ENCODE data around the gene PLOD1.

The PLOD1 gene

DNA sequence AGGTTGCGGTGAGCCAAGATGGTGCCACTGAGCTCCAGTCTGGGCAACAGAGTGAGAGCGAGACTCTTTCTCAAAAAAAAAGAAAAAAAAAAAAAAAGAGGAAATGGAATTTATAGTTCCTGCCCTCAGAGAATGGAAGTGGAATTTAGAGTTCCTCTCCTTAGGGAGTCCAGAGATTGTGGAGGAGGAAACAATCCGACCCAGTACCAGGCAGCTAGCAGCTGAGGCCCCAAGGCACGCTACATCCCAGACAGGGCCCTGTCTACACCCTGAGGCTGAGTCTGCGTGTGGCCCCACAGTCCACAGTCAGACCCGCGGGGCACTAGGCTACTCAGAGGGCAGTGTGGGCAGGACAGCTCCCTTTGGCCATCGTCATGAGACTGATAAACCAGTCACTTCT is 43.8 kb downstream of the PLOD1 start:
- DNase-seq (ENCODE audit: low read depth in 2 of 2): no peak

DNA sequence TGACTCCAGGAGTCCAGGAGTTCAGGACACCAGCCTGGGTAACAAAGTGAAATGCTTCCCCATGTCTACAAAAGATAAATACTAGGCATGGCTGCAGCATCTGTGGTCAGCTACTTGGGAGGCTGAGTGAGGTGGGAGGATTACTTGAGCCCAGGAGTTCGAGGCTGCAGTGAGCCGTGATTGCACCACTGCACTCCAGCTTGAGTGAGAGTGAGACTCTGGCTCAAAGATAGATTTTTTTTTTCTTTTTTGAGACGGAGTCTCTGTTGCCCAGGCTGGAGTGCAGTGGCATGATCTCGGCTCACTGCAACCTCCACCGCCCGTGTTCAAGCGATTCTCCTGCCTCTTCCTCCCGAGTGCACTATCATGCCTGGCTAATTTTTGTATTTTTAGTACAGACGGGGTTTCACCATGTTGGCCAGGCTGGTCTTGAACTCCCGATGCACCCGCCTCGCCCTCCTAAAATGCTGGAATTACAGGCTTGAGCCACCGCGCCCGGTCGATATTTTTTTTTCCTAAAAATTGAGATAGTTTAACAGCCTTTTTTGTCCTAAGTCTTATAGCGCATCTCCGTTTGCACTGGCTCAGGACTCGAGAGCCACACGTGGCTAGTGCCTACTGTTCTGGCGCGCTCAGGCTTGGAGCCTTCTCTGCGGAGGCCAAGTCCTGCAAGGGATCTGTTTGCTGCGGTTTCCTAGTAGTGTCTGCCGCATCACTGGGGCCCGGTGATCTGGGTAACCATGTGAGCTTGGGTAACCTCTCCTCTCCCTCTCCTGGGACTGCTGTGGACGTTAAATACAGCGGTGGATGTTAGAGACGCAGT is 44.7 kb downstream of the PLOD1 start:
- DNase-seq (ENCODE audit: low read depth in 2 of 2): no peak

DNA sequence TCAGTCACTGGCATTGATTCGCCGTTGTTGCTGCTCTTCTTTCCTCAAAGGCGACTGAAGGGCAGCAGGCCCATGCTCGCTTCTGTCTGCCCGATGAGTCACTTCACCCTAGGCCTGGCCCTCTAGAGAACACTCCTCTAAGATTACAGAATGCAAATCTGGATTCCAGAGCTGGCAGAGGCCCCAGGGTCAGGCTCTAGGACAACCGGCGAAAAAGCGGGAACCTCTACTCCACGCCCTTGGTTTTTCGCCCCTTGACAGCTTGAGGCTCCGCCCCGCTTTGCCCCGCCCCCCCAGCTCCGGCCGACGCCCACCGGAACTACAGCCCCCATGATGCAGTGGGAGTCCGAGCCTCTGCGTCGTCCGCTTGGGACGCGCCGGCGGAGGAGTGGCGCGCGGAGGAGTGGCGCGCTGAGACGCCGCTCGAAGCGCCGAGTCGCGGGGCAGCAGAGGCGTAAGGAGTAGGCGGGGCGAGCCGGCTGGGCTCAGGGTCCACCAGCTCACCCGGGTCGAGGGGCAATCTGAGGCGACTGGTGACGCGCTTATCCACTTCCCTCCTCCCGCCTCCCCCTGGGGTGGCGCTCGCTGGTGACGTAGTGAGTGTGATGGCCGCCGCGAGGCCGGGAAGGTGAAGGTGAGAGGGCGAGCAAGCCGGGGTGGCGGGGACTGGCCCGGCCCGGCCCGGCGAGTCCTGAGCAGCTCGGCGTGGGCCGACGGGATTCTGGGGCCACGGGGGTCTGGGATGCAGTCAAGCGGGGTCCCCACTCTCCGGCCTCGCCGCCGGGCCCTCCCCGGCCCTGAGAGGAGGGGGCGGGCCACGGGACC is 45.5 kb downstream of the PLOD1 start, which contains the start of gene MFN2:
Gene MFN2 (plus strand): TSS at position 594 of the 825 bp plus-strand sequence. CDS start 8,725 bp downstream, outside the sequence.
- peak; percentile 87 to 93 for DNase-seq (ENCODE audit: low read depth in 2 of 2)

DNA sequence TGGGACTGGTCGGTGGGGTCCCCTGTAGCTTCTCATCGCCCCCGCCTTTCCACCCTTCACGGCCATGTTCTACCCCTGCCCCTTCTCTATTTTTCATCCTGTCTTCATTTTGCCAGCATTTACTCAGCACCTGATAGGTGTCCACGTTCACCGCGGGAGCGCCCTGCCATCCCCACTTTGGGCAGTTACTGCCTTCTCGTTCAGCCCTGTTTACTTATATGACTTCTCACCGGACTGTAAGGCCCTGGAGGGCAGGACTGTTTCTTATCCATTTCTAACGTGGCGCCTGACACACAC is 46.1 kb downstream of the PLOD1 start:
- DNase-seq (ENCODE audit: low read depth in 2 of 2): no peak

DNA sequence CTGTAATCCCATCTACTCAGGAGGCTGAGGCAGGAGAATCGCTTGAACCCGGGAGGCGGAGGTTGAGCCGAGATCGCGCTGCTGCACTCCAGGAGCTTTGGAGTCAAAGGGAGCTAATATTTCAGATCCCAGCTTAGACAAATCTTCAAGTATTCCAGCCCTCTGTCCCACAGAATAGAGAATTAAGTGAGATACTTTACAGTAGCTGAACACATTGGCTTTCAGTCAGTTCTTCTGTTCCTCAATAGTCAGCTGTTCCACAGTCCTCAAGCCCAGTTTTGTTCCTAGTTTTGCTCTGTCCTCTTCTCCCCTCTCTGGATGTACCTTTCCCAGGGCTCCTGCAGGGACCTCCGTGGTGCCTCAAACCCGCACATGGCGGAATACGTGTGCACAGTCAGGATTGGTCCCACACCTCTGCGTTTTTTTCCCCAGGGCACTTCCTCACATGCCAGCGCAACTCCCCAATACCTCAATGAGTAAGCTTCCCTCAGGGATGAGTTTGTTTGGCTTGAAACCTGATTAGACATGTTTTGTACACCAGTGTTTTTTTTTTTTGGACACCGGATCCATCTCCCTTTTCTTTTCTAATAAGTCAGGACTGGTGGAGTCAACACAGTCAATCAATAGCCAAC is 47.0 kb downstream of the PLOD1 start:
- no peak for DNase-seq (ENCODE audit: low read depth in 2 of 2)

DNA sequence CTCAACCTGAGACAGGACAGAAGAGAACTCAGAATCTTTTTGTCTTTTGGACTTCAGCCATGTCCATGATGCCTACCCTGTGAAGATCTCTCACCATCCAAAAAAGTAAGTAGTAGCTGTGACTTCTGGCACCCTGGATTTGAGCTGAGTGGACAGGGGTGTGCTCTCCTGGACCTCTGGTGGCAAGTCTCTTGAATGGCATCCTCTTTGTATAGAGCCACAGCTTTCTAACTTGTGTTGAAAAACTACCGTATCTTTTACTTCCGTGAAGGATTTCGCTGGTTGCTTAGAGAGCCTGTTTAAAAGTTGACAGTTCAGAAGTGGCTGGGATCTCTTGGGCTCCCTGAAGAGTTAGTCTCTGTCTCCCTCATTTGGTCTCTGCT is 47.5 kb downstream of the PLOD1 start:
- no peak for DNase-seq (ENCODE audit: low read depth in 2 of 2)

DNA sequence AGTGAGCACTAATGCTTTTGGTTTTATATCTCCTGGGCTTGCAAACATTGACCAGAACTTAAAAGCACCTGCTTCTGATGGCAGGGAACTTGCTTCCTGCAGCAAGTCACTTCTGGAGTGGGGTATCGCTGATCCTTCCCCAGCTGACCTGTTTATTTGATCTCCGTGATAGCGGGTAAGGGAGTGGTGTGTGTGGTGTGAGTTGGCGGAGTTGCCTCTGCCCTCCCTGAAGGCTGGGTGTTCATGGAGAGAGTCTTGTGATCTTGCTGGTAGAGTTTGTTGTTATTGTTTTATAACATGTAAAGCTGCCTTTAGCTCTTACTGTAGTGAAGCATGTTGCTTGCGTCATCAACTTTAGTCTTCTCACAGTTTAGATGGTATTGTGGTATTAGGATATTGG is 49.6 kb downstream of the PLOD1 start:
- no peak for DNase-seq (ENCODE audit: low read depth in 2 of 2)

DNA sequence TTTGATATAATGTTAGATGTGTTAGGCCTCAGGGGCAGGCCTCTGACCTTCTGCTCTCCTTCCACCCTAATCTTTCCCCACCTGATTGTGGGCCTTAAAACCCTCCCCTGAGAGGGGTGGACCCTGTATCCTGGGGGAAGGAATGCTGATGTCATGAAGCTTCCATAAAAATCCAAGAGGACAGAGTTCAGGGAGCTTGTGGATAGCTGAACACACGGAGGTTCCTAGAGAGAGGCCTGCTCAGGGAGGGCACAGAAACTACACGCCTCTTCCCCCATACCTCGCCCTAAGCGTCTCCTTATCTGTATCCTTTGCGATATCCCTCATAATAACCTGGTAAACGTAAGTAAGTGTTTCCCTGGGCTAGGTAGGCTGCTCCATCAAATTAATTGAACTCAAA is 50.1 kb downstream of the PLOD1 start:
- no peak for DNase-seq (ENCODE audit: low read depth in 2 of 2)

DNA sequence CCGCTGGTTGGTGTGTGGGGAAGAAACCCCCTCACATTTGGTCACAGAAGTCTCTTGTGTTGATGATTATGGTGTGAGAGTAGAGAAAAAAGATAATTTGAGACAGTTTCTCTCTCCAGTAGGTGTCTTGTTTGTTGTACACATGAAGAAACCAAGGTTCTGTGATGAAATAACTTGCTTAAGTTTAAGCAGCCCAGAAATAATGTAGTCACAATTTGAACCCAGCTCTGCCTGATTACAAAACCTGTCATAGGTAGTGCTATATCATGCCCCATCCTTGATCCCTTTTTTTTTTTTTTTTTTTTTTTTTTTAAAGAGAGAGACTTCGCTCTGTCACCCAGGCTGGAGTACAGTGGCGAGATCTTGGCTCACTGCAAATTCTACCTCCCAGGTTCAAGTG is 50.7 kb downstream of the PLOD1 start:
- no peak for DNase-seq (ENCODE audit: low read depth in 2 of 2)

DNA sequence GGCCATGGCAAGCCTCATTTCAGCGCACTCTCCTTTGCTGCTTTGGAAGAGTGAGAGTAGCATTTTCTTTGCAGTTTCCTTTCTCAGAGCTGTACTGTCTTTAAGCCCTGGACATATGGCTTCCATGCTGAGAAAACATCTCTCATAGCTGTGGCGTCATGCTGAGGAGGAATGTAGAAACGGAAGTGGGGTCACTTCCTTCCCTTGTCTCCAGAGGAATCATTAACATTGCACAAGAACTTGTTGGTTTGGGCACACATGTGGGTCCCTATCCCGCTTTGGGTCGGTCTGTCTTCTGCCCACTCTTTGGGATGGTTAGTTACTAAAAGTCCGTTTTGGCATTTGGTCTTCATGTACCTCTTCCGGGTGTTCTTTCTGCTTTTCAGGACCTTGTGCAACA is 51.3 kb downstream of the PLOD1 start:
- DNase-seq (ENCODE audit: low read depth in 2 of 2): no peak

DNA sequence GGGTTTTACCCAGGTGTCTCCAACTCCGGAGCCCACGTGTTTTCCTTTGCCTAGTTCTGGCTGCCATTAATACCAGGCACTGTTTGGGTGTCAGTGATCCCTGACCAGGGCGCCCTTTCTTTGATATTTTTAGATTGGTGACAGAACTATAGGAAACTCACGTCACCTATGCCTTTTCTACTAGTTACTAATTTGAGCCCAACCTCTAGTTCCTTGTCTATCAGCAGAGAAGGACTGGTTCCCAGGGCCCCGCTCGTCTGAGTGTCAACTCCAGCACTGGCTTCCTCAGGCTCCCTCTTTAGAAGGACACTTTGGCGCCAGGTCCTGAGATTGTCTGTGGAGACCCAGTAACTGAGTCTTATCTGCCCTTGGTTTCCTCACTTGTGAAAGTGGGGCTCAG is 55.2 kb downstream of the PLOD1 start:
- DNase-seq (ENCODE audit: low read depth in 2 of 2): no peak

DNA sequence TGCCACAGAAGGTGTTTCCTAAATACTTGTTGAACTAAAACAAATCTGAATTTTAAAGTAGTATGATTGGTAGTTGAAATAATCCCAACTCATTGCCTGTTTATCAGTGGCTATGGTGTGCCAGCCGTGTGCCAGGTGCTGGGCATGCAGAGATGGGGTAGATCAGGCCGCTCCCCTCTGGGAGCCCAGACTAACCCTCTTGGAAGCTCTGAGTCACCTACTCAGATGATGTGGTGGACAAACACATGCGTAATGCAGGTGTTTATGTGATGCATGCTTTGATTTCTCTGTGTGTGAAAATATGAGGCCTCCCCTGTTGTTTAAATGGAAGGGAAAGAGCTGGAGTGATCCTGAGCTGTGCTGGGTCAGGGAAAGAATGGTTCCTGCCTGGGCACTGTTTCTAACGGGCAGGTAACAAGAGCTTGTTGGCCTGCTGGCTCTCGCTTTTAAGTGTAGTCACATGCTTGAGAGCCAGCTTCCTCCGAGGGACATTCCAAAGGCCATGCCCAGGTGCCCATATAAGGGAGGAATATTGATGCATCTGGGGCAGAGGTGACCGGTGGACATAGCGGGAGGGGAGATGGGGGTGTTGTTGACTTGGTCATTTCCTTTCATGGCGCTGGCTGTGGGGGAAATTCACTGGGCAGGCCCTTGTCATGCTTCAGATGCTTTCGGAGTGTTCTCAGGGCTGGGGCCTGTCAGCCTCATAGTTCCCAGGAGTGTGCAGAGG is 56.0 kb downstream of the PLOD1 start:
- no peak for DNase-seq (ENCODE audit: low read depth in 2 of 2)

DNA sequence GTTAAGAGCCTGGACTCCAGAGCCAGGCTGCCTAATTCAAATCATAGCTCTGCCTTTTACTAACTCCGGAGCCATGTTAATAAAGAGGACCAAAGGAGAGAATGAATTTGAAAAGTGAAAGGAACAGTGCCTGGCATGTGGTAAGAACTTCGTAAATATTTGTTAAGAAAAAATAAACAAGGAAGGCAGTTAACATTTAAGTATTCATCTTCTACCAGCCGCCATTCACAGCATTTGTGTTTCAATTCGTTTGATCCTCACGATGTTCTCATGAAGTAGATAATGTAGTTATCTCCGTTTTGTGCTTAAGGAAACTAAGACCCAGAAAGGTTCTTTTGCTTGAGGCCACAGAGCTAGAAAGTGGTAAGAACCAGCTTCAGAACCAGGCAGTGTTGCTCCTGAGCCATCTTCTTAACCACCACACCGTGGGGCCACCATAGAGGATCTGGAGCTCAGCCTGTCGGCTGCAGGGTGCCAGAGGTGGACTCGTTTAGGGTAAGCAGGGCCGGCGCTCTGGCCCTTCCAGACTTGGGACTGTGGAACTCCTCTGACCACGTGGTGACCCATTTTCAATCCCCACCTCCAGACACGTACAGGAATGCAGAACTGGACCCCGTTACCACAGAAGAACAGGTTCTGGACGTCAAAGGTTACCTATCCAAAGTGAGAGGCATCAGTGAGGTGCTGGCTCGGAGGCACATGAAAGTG is 57.6 kb downstream of the PLOD1 start:
- DNase-seq (ENCODE audit: low read depth in 2 of 2): no peak

DNA sequence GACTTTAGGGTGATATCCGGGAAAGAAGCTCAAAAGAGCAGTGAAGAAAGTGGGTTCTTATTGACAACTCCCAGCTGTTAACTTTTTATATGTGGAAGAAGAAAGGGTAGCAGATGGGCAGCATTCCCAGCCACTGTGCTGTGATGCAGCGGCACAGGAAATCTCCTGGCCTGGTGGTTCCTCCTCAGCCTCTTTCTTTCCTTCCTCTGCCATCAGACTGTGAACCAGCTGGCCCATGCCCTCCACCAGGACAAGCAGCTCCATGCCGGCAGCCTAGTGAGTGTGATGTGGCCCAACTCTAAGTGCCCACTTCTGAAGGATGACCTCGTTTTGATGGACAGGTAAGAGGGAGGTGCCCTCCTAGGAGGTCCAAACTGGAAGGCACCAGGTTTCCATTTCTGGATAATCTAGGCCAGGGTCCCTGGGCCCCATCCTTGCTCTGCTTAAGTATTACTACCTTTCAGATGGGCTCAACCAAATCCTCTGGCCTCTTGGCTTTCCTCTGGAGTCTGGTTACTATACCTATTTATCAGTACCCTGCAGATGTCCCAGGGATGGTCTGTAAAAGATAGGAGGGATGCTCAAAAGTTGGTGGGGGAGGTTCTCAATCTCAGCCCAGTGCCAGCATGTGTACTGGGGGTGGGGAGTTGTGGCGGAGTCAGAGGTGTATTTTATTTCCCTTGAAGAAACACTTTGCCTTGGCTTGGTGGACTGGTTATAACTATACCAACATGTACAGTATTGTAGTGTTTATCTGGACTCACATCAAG is 62.7 kb downstream of the PLOD1 start:
- no peak for DNase-seq (ENCODE audit: low read depth in 2 of 2)

DNA sequence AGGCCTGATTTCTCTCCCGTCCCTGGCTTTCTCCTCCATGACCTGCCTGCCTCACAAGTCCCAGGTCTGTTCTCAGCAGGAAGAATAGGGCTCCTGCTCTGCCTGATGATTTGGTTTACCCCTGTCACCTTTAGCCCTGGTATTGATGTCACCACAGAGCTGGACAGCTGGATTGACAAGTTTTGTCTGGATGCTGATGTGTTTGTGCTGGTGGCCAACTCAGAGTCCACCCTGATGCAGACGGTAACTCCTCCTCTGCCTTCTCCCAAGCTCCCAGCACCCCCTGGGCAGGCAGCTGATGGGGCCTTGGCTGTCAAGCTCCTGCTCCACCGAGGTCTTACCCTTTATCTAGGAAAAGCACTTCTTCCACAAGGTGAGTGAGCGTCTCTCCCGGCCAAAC is 64.1 kb downstream of the PLOD1 start:
- DNase-seq (ENCODE audit: low read depth in 2 of 2): no peak

DNA sequence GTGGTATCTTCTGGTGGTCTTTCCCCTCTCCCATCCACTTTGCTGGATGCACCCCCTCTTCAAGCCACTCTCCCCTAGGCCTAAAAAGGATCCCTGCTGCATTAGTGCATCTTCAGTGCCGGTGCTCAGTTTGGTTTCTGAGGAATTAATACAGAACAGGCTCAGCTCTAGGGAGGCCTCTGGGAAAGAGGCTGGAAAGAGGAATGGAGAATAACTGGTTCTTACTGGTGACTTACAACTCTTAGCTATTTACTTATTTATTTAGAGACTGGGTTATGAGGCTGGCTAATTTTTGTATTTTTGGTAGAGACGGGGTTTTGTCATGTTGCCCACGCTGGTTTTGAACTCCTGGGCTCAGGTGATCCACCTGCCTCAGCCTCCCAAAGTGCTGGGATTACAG is 64.7 kb downstream of the PLOD1 start:
- DNase-seq (ENCODE audit: low read depth in 2 of 2): no peak

DNA sequence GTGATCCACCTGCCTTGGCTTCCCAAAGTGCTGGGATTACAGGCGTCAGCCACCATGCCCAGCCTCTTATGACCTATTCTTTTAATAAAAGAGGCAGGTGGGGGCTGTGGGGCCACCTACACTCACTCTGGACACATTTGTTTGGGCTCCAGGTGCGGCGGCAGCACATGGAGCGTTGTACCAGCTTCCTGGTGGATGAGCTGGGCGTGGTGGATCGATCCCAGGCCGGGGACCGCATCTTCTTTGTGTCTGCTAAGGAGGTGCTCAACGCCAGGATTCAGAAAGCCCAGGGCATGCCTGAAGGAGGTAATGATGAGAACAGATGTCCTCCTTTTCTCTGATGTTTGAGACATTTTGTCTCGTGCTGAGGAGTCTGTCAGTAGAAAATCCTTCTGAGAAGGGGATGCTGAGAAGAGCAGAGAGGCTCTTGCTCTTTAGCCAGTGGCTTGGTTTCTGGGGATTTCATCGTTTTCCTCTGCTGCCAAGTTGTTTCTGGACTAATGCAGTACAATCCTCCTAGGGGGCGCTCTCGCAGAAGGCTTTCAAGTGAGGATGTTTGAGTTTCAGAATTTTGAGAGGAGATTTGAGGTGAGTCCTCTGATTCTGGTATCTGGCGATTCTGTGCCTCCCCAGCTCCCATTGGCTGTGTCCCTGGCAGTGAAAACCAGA is 66.9 kb downstream of the PLOD1 start:
- peak; percentile 43 to 67 for DNase-seq (ENCODE audit: low read depth in 2 of 2)

DNA sequence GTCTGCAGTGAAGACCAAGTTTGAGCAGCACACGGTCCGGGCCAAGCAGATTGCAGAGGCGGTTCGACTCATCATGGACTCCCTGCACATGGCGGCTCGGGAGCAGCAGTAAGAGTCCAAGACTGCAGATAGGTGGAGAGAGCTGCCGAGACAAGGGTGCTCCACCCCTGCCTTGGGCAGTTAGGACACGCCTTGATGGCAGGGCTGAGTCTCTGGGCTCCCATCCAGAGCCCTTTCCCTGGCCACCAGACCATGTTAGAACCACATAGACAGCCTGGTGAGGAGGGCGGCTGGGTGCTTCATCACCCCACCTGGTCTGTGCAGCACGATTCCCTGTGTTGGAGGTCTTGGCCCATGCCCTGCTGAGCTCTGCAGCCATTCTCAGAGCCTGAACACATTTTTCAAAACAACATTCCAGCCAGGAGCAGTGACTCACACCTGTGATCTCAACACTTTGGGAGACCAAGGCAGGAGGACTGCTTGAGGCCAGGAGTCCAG is 67.5 kb downstream of the PLOD1 start:
- DNase-seq (ENCODE audit: low read depth in 2 of 2): no peak

DNA sequence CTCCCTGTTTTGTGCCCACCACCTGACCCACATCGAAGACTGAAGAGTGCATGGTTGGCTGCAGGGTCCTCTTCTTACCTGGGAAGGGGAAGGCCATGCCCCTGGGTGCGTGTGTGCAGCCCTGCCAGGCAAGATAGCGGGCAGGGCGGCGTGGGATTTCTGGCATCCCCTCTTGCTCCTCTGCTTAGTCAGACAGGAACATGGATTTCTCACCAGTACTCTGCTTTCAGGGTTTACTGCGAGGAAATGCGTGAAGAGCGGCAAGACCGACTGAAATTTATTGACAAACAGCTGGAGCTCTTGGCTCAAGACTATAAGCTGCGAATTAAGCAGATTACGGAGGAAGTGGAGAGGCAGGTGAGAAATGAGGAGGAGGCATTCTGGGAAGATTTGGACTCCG is 69.2 kb downstream of the PLOD1 start:
- DNase-seq (ENCODE audit: low read depth in 2 of 2): no peak

Data from stimulated activated CD4-positive, alpha-beta T cell treated with anti-CD3 and anti-CD28 coated beads, Interleukin-4, amount 100 ng/mL, for 48 hours (primary cell).